Psoas muscle (tissue), 8 donors: ENCODE measurements around the gene PYCR2. TPM values are rescaled to one million over a fixed set of nuclear protein-coding genes. Genes with fewer than 3 reads are reported as not detected.
A peak's percentile ranks its signal among the peaks of the same experiment; 100 is the strongest.

Source experiments
- ATAC-seq, 4 donors: fragments of 200-7000 bp; cut with Tn5 transposase; one replicate each; pipeline ENCODE4 v1.9.1; 2020; ENCODE audit warnings: moderate library complexity in 3 of 4, mild to moderate bottlenecking in 2 of 4
- DNase-seq, 2 donors: peaks; one replicate each; pipeline ENCODE4 v3.0.0-alpha.2; 2020
- H3K27ac ChIP-seq: fragments of 200-600 bp; one replicate; pipeline ENCODE4 v1.8.0; 2022
- H3K27me3 ChIP-seq, 3 donors: fragments of 200-600 bp in 1 of 3; one replicate each; pipeline versions ENCODE4 v1.6.1 to v1.8.0; 2013 to 2022; ENCODE audit warnings: low read length in 2 of 3, mild to moderate bottlenecking in 2 of 3, moderate library complexity in 1 of 3; ENCODE audit not compliant: insufficient read depth in 3 of 3
- H3K36me3 ChIP-seq, 2 donors: fragments of 200-600 bp in 1 of 2; one replicate each; pipeline versions ENCODE4 v1.6.1 to v1.8.0; 2013 to 2022; ENCODE audit warnings: low read depth in 1 of 2, mild to moderate bottlenecking in 1 of 2, moderate library complexity in 1 of 2; ENCODE audit not compliant: insufficient read depth in 1 of 2
- H3K4me1 ChIP-seq: fragments of 200-600 bp; one replicate; pipeline ENCODE4 v1.8.0; 2022
- H3K4me3 ChIP-seq: fragments of 200-600 bp; one replicate; pipeline ENCODE4 v1.8.0; 2022; ENCODE audit warnings: mild to moderate bottlenecking
- H3K9me3 ChIP-seq: fragments of 200-600 bp; one replicate; pipeline ENCODE4 v1.8.0; 2022
- WGBS, 3 donors: extraction: QIAGEN DNeasy Blood & Tissue Kit; methylation state at CpG; one replicate each; pipeline versions ENCODE4 v1.1.6 to v1.1.7; 2013; 5-methylcytosine and 5-hydroxymethylcytosine counted together
- intact Hi-C, 2 donors: fragments of 100-400 bp; cut with DNase I; formaldehyde crosslinking; loops; one replicate each; pipeline versions ENCODE4 v1.11.0 to v1.14.2; 2022
- polyA plus RNA-seq, 3 donors: library from polyadenylated mRNA; stranded (reverse); fragments of 200-250 nt; gene quantifications; one replicate each; pipeline ENCODE4 v1.2.3, GENCODE V29; 2013
- total RNA-seq, 4 donors: library from RNA; stranded (reverse); fragmentation: NEBNext Ultra II Directional in 2 of 4; extraction: Animal tissue kit (Norgen Biotek cat#: 25700) in 2 of 4; gene quantifications; one replicate each; pipeline versions ENCODE4 v1.2.1 to v1.2.4, GENCODE V29; 2021 to 2023
- TF ChIP-seq, protein P1 (sequence below): fragments of 200-600 bp; IDR thresholded peaks from one replicate; pipeline ENCODE4 v1.8.0; 2022; ENCODE audit warnings: antibody characterized with exemption
- donor health status: healthy with polysubstance abuse.
- donor health status: DM: no; HTN: no; CAD: no; lungs with moderate emphysema.
- donor health status: Bipolar disorder and iron deficiency.
- donor health status: healthy.
- donor health status: DM: yes; HTN: yes; CAD: no.
- donor health status: DM: no; HTN: no; CAD: no.
- donor health status: DM: no; HTN: no; CAD: no.
- donor health status: DM: yes; HTN: yes; CAD: no.

Gene PYCR2
- total and polyA plus RNA-seq, 7 donors: 34.9 to 70.2 (median 52.0) TPM

DNA sequence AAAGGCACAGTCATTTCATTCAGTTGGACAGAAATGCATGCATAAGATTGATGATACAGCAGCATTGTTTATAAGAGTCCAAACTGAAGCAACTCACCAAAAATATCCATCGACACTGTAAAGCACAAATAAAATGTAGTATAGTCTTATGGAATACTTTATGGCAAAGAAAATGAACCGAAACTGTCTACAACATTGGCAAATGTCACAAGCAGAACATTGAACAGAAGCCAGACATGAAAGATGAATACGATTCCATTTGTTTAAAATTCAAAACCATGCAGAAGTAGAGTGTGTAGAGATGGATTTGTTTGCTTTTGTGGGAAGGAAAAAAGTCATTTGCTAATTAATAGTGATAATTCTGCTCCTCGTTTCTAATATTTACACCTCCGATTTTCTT, 27.6 kb downstream of the PYCR2 start:
- H3K27ac ChIP-seq: no peak overlapping the region
- 78 to 89% (median 81%) methylated on average over 5 of the region's 5 CpGs for WGBS, 3 donors

DNA sequence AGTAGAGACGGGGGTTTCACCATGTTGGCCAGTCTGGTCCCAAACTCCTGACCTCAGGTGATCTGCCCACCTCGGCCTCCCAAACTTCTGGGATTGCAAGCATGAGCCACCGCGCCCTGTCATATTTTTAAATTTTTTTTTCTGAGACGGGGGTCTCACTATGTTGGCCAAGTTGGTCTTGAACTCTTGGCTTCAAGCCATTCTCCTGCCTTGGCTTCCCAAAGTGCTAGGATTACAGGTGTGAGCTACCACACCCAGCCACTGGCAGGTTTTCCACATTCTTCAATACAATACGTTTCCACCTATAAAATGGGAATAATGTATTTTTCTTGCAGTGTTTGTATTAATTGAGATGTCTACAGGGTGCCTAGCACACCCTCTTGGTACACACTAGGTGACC, 31.7 kb downstream of the PYCR2 start:
- DNase-seq: no peak
- no peaks in the 10 kb centered on the region for H3K36me3 ChIP-seq
- TF ChIP-seq, protein P1, sequence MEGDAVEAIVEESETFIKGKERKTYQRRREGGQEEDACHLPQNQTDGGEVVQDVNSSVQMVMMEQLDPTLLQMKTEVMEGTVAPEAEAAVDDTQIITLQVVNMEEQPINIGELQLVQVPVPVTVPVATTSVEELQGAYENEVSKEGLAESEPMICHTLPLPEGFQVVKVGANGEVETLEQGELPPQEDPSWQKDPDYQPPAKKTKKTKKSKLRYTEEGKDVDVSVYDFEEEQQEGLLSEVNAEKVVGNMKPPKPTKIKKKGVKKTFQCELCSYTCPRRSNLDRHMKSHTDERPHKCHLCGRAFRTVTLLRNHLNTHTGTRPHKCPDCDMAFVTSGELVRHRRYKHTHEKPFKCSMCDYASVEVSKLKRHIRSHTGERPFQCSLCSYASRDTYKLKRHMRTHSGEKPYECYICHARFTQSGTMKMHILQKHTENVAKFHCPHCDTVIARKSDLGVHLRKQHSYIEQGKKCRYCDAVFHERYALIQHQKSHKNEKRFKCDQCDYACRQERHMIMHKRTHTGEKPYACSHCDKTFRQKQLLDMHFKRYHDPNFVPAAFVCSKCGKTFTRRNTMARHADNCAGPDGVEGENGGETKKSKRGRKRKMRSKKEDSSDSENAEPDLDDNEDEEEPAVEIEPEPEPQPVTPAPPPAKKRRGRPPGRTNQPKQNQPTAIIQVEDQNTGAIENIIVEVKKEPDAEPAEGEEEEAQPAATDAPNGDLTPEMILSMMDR: no peak
- ATAC-seq: no peak
- intact Hi-C loops: no loop called here
- no peak overlapping the region for H3K4me3 ChIP-seq
- H3K4me1 ChIP-seq: no peaks in the 10 kb centered on the region
- H3K9me3 ChIP-seq: no peaks in the 10 kb centered on the region
- WGBS, 3 donors: 87 to 92% (median 89%) methylated on average over 6 of the region's 6 CpGs
- peaks cover 0 to 10% (median 0%) of the 10 kb centered on the region in 3 donors for H3K27me3 ChIP-seq
- no peak overlapping the region for H3K27ac ChIP-seq

More for the DNA sequence above, 27.6 kb downstream of the PYCR2 start:
- H3K36me3 ChIP-seq: no peaks in the 10 kb centered on the region
- no peaks in the 10 kb centered on the region for H3K27me3 ChIP-seq
- DNase-seq: no peak
- intact Hi-C loops: no loop called here
- TF ChIP-seq, protein P1: no peak
- no peak overlapping the region for H3K4me3 ChIP-seq
- H3K9me3 ChIP-seq: no peaks in the 10 kb centered on the region
- ATAC-seq: no peak
- H3K4me1 ChIP-seq: no peaks in the 10 kb centered on the region

DNA sequence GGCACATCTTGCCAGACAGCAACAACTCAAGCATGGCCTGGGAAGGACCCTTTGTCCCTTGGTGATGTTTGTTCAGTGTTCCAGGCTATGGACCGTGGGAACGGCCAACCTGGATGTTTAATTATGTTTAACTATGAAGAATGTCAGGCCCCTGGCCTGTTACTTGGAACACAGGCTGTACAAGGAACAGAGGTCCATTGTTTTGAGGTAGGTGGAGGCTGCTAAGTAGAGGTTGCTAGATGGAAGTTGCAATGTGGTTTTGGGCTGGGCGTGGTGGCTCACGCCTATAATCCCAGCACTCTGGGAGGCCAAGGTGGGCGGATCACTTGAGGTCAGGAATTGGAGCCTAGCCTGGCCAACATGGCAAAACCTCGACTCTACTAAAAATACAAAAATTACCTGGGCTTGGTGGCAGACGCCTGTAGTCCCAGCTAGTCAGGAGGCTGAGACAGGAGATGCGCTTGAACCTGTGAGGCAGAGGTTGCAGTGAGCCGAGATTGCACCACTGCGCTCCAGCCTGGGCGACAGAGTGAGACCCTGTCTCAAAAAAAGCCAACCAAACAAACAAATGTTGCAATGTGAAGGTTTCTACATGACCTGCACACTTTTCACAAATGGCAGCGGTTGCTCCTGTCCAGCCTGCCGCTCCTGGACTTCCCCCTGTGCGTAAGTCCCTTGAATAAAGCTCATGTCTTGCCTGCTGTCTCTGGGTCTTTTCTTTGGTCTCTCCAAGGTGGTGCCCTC, 32.6 kb downstream of the PYCR2 start:
- WGBS, 3 donors: 90 to 92% (median 92%) methylated on average over 14 of the region's 14 CpGs
- H3K9me3 ChIP-seq: no peaks in the 10 kb centered on the region
- ATAC-seq: no peak
- H3K36me3 ChIP-seq: no peaks in the 10 kb centered on the region
- no peak for DNase-seq
- no peak overlapping the region for H3K27ac ChIP-seq
- H3K27me3 ChIP-seq: peaks cover 0 to 10% (median 1%) of the 10 kb centered on the region in 3 donors
- no peaks in the 10 kb centered on the region for H3K4me1 ChIP-seq
- TF ChIP-seq, protein P1: no peak
- intact Hi-C loops: no loop called here
- H3K4me3 ChIP-seq: no peak overlapping the region

DNA sequence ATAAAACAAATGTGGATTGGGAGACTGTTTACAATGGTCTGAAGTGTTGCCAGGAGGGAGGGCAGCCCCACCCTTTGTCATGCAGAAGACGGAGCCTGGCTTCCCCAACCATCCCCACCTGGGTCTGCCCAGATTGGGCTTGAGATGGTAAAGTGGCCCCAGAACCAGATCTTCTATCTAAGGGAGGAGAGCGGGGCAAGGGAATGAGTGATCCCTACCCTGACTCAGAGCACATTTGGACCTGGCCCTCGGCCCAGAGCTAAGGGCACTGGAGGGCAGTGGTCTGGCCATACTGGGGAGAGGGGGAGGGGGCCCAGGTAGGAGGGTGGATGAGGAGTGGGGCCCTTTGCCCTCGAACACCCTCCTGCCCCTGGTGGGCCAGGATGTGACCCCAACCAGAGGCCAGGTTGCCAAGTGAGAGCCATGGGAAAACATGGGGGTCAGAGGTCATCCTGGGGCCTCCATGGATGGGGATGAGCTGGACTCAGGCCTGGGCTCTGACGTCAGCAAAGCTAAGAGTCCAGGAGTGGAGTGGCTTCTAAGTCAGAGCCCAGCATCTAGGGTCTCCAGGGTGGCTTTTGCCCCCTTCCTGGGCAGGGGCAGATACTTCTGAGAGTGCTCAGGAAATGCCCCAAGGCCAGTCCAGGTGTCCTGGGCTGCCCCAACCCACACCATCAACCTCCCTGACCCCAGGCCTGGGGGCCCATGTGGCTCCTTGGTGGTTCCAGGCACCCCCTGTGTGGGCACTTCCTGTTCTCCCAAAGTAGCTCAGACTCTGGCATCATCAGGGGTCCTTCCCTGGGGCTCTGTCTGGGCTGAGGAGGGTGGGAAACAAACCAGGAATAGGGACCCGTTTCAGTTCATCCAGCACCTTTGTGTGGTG, 33.5 kb downstream of the PYCR2 start:
- Histone ChIP-seq H3K4me1 (no peaks in the 10 kb centered on the region), H3K4me3 (no peak overlapping the region), H3K36me3 (no peaks in the 10 kb centered on the region), H3K27me3 (peaks cover 0 to 10% (median 1%) of the 10 kb centered on the region in 3 donors), H3K9me3 (no peaks in the 10 kb centered on the region), H3K27ac (no peak overlapping the region)
- 58 to 65% (median 61%) methylated on average over 6 of the region's 6 CpGs for WGBS, 3 donors
- ATAC-seq (no peak), DNase-seq (peak in 1 of 2 donors; percentile 51)
- TF ChIP-seq, protein P1: no peak
- intact Hi-C loops: no loop called here
